ENCODE data around the gene DOCK1. TPM values are rescaled to one million over a fixed set of nuclear protein-coding genes. Genes with fewer than 3 reads are reported as not detected.

Gene DOCK1
- total RNA-seq, 1 donor from 2014 or later, result 57.8 TPM

GRCh38 chr10:127129104-127129503 lies 223.9 kb downstream of the DOCK1 start:
- H3K27me3 Mint-ChIP-seq (ENCODE audit: low read depth), result no peaks in the 10 kb centered on the region
- TF ChIP-seq, protein P1, sequence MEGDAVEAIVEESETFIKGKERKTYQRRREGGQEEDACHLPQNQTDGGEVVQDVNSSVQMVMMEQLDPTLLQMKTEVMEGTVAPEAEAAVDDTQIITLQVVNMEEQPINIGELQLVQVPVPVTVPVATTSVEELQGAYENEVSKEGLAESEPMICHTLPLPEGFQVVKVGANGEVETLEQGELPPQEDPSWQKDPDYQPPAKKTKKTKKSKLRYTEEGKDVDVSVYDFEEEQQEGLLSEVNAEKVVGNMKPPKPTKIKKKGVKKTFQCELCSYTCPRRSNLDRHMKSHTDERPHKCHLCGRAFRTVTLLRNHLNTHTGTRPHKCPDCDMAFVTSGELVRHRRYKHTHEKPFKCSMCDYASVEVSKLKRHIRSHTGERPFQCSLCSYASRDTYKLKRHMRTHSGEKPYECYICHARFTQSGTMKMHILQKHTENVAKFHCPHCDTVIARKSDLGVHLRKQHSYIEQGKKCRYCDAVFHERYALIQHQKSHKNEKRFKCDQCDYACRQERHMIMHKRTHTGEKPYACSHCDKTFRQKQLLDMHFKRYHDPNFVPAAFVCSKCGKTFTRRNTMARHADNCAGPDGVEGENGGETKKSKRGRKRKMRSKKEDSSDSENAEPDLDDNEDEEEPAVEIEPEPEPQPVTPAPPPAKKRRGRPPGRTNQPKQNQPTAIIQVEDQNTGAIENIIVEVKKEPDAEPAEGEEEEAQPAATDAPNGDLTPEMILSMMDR (IDR thresholded peaks at IDR 0.05), result no peak
- H3K9me3 Mint-ChIP-seq (ENCODE audit: low read depth), result no peaks in the 10 kb centered on the region
- no peak overlapping the region for H3K4me3 Mint-ChIP-seq (ENCODE audit: unreplicated experiment)
- no peaks in the 10 kb centered on the region for H3K4me1 Mint-ChIP-seq (ENCODE audit: low read depth)
- DNase-seq (ENCODE audit: low spot score), result no peak
- no peak overlapping the region for H3K27ac Mint-ChIP-seq (ENCODE audit: unreplicated experiment)
- peaks cover 27% of the 10 kb centered on the region for H3K36me3 Mint-ChIP-seq (ENCODE audit: low read depth)

- TF ChIP-seq, protein P1 (IDR thresholded peaks at IDR 0.05), result no peak
- no peaks in the 10 kb centered on the region for H3K9me3 Mint-ChIP-seq (ENCODE audit: low read depth)
- H3K27ac Mint-ChIP-seq (ENCODE audit: unreplicated experiment), result no peak overlapping the region
- no peaks in the 10 kb centered on the region for H3K27me3 Mint-ChIP-seq (ENCODE audit: low read depth)
- peaks cover 24% of the 10 kb centered on the region for H3K36me3 Mint-ChIP-seq (ENCODE audit: low read depth)
- H3K4me3 Mint-ChIP-seq (ENCODE audit: unreplicated experiment), result no peak overlapping the region
- DNase-seq (ENCODE audit: low spot score), result no peak
- no peaks in the 10 kb centered on the region for H3K4me1 Mint-ChIP-seq (ENCODE audit: low read depth)
Measured at GRCh38 chr10:127132451-127132850, 227.2 kb downstream of the DOCK1 start.

- H3K27ac Mint-ChIP-seq (ENCODE audit: unreplicated experiment), result no peak overlapping the region
- no peaks in the 10 kb centered on the region for H3K9me3 Mint-ChIP-seq (ENCODE audit: low read depth)
- H3K4me1 Mint-ChIP-seq (ENCODE audit: low read depth), result no peaks in the 10 kb centered on the region
- no peaks in the 10 kb centered on the region for H3K27me3 Mint-ChIP-seq (ENCODE audit: low read depth)
- DNase-seq (ENCODE audit: low spot score), result no peak
- H3K36me3 Mint-ChIP-seq (ENCODE audit: low read depth), result peaks cover 25% of the 10 kb centered on the region
- H3K4me3 Mint-ChIP-seq (ENCODE audit: unreplicated experiment), result no peak overlapping the region
- TF ChIP-seq, protein P1 (IDR thresholded peaks at IDR 0.05), result no peak
Measured at GRCh38 chr10:127133225-127133624, 228.0 kb downstream of the DOCK1 start.

GRCh38 chr10:127133672-127134500 lies 228.7 kb downstream of the DOCK1 start:
- Mint-ChIP-seq H3K36me3 (ENCODE audit: low read depth) (peaks cover 22% of the 10 kb centered on the region), H3K4me1 (ENCODE audit: low read depth) (no peaks in the 10 kb centered on the region), H3K27ac (ENCODE audit: unreplicated experiment) (no peak overlapping the region), H3K9me3 (ENCODE audit: low read depth) (no peaks in the 10 kb centered on the region), H3K4me3 (ENCODE audit: unreplicated experiment) (no peak overlapping the region), H3K27me3 (ENCODE audit: low read depth) (no peaks in the 10 kb centered on the region)
- TF ChIP-seq, protein P1 (IDR thresholded peaks at IDR 0.05), result no peak
- no peak for DNase-seq (ENCODE audit: low spot score)

- Mint-ChIP-seq H3K9me3 (ENCODE audit: low read depth) (no peaks in the 10 kb centered on the region), H3K27me3 (ENCODE audit: low read depth) (no peaks in the 10 kb centered on the region), H3K4me3 (ENCODE audit: unreplicated experiment) (no peak overlapping the region), H3K36me3 (ENCODE audit: low read depth) (peaks cover 15% of the 10 kb centered on the region), H3K27ac (ENCODE audit: unreplicated experiment) (no peak overlapping the region), H3K4me1 (ENCODE audit: low read depth) (no peaks in the 10 kb centered on the region)
- DNase-seq (ENCODE audit: low spot score), result no peak
- TF ChIP-seq, protein P1 (IDR thresholded peaks at IDR 0.05), result no peak
Measured at GRCh38 chr10:127135844-127136577, 230.8 kb downstream of the DOCK1 start.
